Fibroblast of the aortic adventitia (primary cell): ENCODE results near the gene EPPIN. TPM values are rescaled to one million over a fixed set of nuclear protein-coding genes. Genes with fewer than 3 reads are reported as not detected.

Experiments
- DNase-seq: peaks from one replicate; pipeline ENCODE4 v3.0.0-alpha.2; 2010; ENCODE audit warnings: low read depth
- H3K4me3 ChIP-seq: 2 replicates; pipeline ENCODE4 v1.5.1; 2011; ENCODE audit warnings: low read depth, mild to moderate bottlenecking, control low read depth, low read length, moderate library complexity
- CTCF ChIP-seq: IDR thresholded peaks from 2 replicates; pipeline ENCODE4 v1.5.1; 2011; ENCODE audit warnings: mild to moderate bottlenecking, low read length, control low read depth, inconsistent platforms; ENCODE audit not compliant: insufficient read depth
- small RNA-seq: library from RNA; depleted of rRNA; stranded (forward); fragments of <200 nt; gene quantifications from one replicate; pipeline ENCODE3, GENCODE V24; 2012
- total RNA-seq: library from RNA; depleted of rRNA; stranded (reverse); fragments of >200 nt; gene quantifications from 2 replicates; pipeline ENCODE4 v1.2.3, GENCODE V29; 2012; ENCODE audit warnings: low replicate concordance

The EPPIN gene
- total RNA-seq, 1 donor, result not detected

- DNase-seq, result no peak
- no peak for TF ChIP-seq CTCF
- no peak overlapping the region for H3K4me3 ChIP-seq
Measured at GRCh38 chr20:45502561-45502960, 44.6 kb downstream of the EPPIN start.

- DNase-seq, result no peak
- H3K4me3 ChIP-seq, result no peak overlapping the region
- no peak for TF ChIP-seq CTCF
Measured at GRCh38 chr20:45501600-45501999, 45.6 kb downstream of the EPPIN start.

GRCh38 chr20:45500022-45500421, 47.2 kb downstream of the EPPIN start:
- no peak overlapping the region for H3K4me3 ChIP-seq
- TF ChIP-seq CTCF, result no peak
- no peak for DNase-seq

- TF ChIP-seq CTCF, result no peak
- DNase-seq, result no peak
- H3K4me3 ChIP-seq, result no peak overlapping the region
Measured at GRCh38 chr20:45497971-45498494, 49.2 kb downstream of the EPPIN start.

GRCh38 chr20:45496166-45496565, 51.0 kb downstream of the EPPIN start:
- no peak overlapping the region for H3K4me3 ChIP-seq
- no peak for DNase-seq
- no peak for TF ChIP-seq CTCF

GRCh38 chr20:45495501-45495941, 51.7 kb downstream of the EPPIN start:
- TF ChIP-seq CTCF, result no peak
- no peak for DNase-seq
- H3K4me3 ChIP-seq, result no peak overlapping the region

Small RNA genes lying within 50 kb of the gene (small RNA-seq; reads per million reads assigned to genes)
- gene AL031663.1, result not detected
- not detected for gene HSPD1P21
- not detected for gene RNA5SP485

Other genes starting within 250 kb of the EPPIN start
- not detected in 2 replicates for gene RBPJL, start 240.6 kb downstream of the EPPIN start, total RNA-seq
- not detected in 2 replicates for gene MATN4, start 239.1 kb downstream of the EPPIN start, total RNA-seq
- 91.1 and 150 TPM in 2 replicates for gene SDC4, start 199.0 kb downstream of the EPPIN start, total RNA-seq
- 27.9 and 29.4 TPM in 2 replicates for gene SYS1, start 184.2 kb downstream of the EPPIN start, total RNA-seq
- gene TP53TG5, start 169.1 kb downstream of the EPPIN start, total RNA-seq, result 0.09 TPM in 1 of 2 replicates, not detected in the other
- gene DBNDD2, start 139.1 kb downstream of the EPPIN start, total RNA-seq, result 1.3 and 4.6 TPM in 2 replicates
- gene PIGT, start 131.3 kb downstream of the EPPIN start, total RNA-seq, result 19.9 and 67.4 TPM in 2 replicates
- not detected in 2 replicates for gene WFDC2, start 77.6 kb downstream of the EPPIN start, total RNA-seq
- gene SPINT3, start 31.8 kb downstream of the EPPIN start, total RNA-seq, result not detected in 2 replicates
- gene WFDC6, start 7.9 kb downstream of the EPPIN start, total RNA-seq, result not detected in 2 replicates
- not detected in 2 replicates for gene WFDC8, start 31.9 kb upstream of the EPPIN start, total RNA-seq
- not detected in 2 replicates for gene WFDC10A, start 82.3 kb upstream of the EPPIN start, total RNA-seq
- gene WFDC9, start 83.9 kb upstream of the EPPIN start, total RNA-seq, result not detected in 2 replicates
- not detected in 2 replicates for gene WFDC11, start 122.8 kb upstream of the EPPIN start, total RNA-seq
- gene WFDC13, start 154.6 kb upstream of the EPPIN start, total RNA-seq, result not detected in 2 replicates
- not detected in 2 replicates for gene WFDC10B, start 157.6 kb upstream of the EPPIN start, total RNA-seq
- not detected in 2 replicates for gene SPINT4, start 174.9 kb upstream of the EPPIN start, total RNA-seq
- 0.18 TPM in 1 of 2 replicates, not detected in the other for gene WFDC3, start 244.5 kb upstream of the EPPIN start, total RNA-seq
- gene DNTTIP1, start 244.6 kb upstream of the EPPIN start, total RNA-seq, result 17.4 and 26.4 TPM in 2 replicates